ENCODE measurements around the gene PCSK4.
A peak's percentile ranks its signal among the peaks of the same experiment; 100 is the strongest.

Gene PCSK4

GRCh38 chr19:1472231-1473084 is 17.7 kb downstream of the PCSK4 start:
- peak; percentile 20 for DNase-seq (ENCODE audit: low spot score)
- TF ChIP-seq CTCF (IDR thresholded peaks at IDR 0.05; ENCODE audit: extremely low read depth, insufficient read depth, missing control alignments): no peak
- in situ Hi-C loops (cut with MboI; ENCODE audit: low pct_unique_long_range_greater_than_20kb, low sequenced_read_pairs, unreplicated experiment): no loop called here

DNA sequence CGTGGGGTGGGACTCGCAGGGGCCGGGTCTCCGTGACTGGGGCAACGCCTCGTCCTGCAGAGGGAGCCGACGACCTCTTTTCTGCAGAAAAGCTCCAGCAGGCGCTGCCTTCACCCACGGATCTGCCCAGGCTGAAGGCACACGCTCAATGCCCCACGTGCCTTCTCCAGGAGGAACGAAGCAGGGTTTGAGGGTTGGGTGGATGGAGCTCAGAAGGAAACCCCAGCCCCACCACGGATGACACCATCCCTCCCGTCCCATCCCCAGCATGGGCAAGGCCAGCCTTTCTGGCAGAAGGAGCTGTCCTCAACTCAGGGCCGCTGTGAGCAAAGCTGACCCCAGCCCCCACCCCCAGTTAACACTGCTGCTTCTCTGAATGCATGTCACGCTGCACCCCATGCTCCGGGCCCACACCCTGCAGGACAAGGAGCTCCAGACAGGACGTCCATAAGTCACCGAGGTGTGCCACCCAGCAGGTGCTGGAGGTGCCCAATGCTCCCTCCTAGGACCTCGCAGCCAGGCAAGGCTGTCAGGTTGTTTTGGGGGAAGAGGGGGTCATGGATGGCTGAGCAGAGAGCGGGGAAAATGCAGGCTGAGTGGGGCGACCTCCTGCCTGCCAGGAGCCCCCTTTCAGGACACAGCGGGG is 18.5 kb downstream of the PCSK4 start:
- in situ Hi-C loops (cut with MboI; ENCODE audit: low pct_unique_long_range_greater_than_20kb, low sequenced_read_pairs, unreplicated experiment): no loop called here
- peak; percentile 16 for TF ChIP-seq CTCF (IDR thresholded peaks at IDR 0.05; ENCODE audit: extremely low read depth, insufficient read depth, missing control alignments)
- no peak for DNase-seq (ENCODE audit: low spot score)

- in situ Hi-C loops (cut with MboI; ENCODE audit: low pct_unique_long_range_greater_than_20kb, low sequenced_read_pairs, unreplicated experiment): no loop called here
- peak; percentile 70 for DNase-seq (ENCODE audit: low spot score)
- TF ChIP-seq CTCF (IDR thresholded peaks at IDR 0.05; ENCODE audit: extremely low read depth, insufficient read depth, missing control alignments): no peak
These were observed 19.1 kb downstream of the PCSK4 start for GRCh38 chr19:1471010-1471514.

DNA sequence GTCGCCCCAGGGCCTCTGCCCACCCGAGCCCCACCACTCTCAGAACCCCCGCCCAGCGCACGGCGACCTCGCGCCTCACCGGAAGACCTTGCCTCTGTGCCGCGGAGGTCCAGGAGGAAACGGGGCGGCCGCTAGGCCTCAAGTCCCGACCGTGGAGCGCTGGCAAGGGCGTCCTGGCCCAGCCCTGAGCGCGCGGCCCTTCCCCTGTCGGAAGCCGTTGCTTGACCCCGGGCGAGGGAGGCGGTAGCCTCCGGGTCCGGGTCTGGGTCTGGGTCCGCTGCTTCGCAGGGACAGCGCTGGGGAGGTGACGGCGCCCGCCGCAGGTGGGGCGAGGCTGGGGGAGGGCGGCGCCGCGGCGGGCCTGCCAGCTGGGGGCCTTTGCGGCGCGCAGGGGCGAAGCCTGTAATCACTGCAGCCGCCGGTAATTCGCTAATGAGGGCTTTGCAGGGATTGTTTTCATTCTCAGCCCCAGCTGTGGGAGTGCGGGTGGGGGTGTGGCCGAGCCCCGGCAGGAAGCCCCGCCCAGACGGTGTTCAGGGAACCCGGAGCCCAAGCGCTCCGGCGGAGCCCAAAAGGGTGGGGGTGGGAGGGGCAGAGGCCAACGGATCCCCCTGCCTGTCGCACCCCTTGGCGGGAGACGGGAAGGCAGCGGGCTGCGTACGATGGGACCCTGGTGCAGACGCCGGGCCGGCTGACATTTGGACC is 19.7 kb downstream of the PCSK4 start:
- no peak for TF ChIP-seq CTCF (IDR thresholded peaks at IDR 0.05; ENCODE audit: extremely low read depth, insufficient read depth, missing control alignments)
- DNase-seq (ENCODE audit: low spot score): peak; percentile 88
- in situ Hi-C loops (cut with MboI; ENCODE audit: low pct_unique_long_range_greater_than_20kb, low sequenced_read_pairs, unreplicated experiment): no loop called here

GRCh38 chr19:1470055-1470304 is 20.2 kb downstream of the PCSK4 start:
- in situ Hi-C loops (cut with MboI; ENCODE audit: low pct_unique_long_range_greater_than_20kb, low sequenced_read_pairs, unreplicated experiment): no loop called here
- no peak for DNase-seq (ENCODE audit: low spot score)
- TF ChIP-seq CTCF (IDR thresholded peaks at IDR 0.05; ENCODE audit: extremely low read depth, insufficient read depth, missing control alignments): no peak

GRCh38 chr19:1469255-1470054 is 20.7 kb downstream of the PCSK4 start:
- in situ Hi-C loops (cut with MboI; ENCODE audit: low pct_unique_long_range_greater_than_20kb, low sequenced_read_pairs, unreplicated experiment): no loop called here

More at GRCh38 chr19:1469255-1470054, 20.7 kb downstream of the PCSK4 start:
- TF ChIP-seq CTCF (IDR thresholded peaks at IDR 0.05; ENCODE audit: extremely low read depth, insufficient read depth, missing control alignments): no peak
- DNase-seq (ENCODE audit: low spot score): no peak
